SK-N-SH (cell line): Measurements from ENCODE around the gene HOXA6. TPM values are rescaled to one million over a fixed set of nuclear protein-coding genes. Genes with fewer than 3 reads are reported as not detected.
A peak's percentile ranks its signal among the peaks of the same experiment; 100 is the strongest.

Source experiments
- CTCF ChIA-PET: fragments of 300-600, 350-600 bp; formaldehyde crosslinking; extraction: SDS; loops from one replicate; lab custom pipeline; 2021; lab: Yijun Ruan, JAX
- POLR2A ChIA-PET: fragments of 350-600 bp; sonication (Branson Sonifier 250); formaldehyde crosslinking; extraction: SDS; loops from one replicate; lab custom pipeline; 2020; ENCODE audit warnings: antibody characterized with exemption, inconsistent platforms; lab: Yijun Ruan, JAX
- DNase-seq: peaks from one replicate; pipeline ENCODE4 v3.0.0; 2012
- H2AFZ ChIP-seq: fragments of 200-600 bp; sonication (generic); 2 replicates; pipeline ENCODE4 v1.8.1; 2016; ENCODE audit warnings: antibody characterized with exemption, mild to moderate bottlenecking, low read depth
- H3F3A ChIP-seq: fragments of 200-600 bp; sonication (generic); replicated peaks from 2 replicates; pipeline ENCODE3; 2016; ENCODE audit warnings: antibody characterized with exemption, mild to moderate bottlenecking; ENCODE audit not compliant: insufficient read depth
- H3K27ac ChIP-seq, 2 experiments: fragments of 200-500 bp in 1 of 2; fragments of 200-600 bp in 1 of 2; sonication (Bioruptor generic) in 1 of 2; sonication (generic), shearing (Covaris generic) in 1 of 2; 2 replicates each; pipeline versions ENCODE4 v1.5.1 to v1.6.1; 2014 to 2016; ENCODE audit warnings: low read depth in 2 of 2, inconsistent platforms in 1 of 2, low read length in 1 of 2, mild to moderate bottlenecking in 1 of 2, mixed read lengths in 1 of 2
- H3K27me3 ChIP-seq: fragments of 200-600 bp; sonication (generic), shearing (Covaris generic); 2 replicates; pipeline ENCODE4 v1.6.1; 2016; ENCODE audit warnings: mixed run types; ENCODE audit not compliant: insufficient read depth
- H3K36me3 ChIP-seq, 2 experiments: fragments of 200-500 bp in 1 of 2; fragments of 200-600 bp in 1 of 2; sonication (Bioruptor generic) in 1 of 2; sonication (generic) in 1 of 2; replicated peaks in 1 of 2; 2 replicates each; pipeline versions ENCODE3 to v1.5.1; 2014 to 2016; ENCODE audit warnings: low read length in 1 of 2, mild to moderate bottlenecking in 1 of 2; ENCODE audit not compliant: insufficient read depth in 2 of 2, control insufficient read depth in 1 of 2
- H3K4me1 ChIP-seq, 2 experiments: fragments of 200-500 bp in 1 of 2; fragments of 200-600 bp in 1 of 2; sonication (Bioruptor generic) in 1 of 2; sonication (generic), shearing (Covaris generic) in 1 of 2; 2 replicates each; pipeline versions ENCODE4 v1.5.1 to v1.6.1; 2014 to 2016; ENCODE audit warnings: low read depth in 1 of 2, low read length in 1 of 2, mixed run types in 1 of 2; ENCODE audit not compliant: insufficient read depth in 2 of 2, control insufficient read depth in 1 of 2
- H3K4me2 ChIP-seq: fragments of 200-600 bp; sonication (generic), shearing (Covaris generic); 2 replicates; pipeline ENCODE4 v1.6.1; 2017; ENCODE audit warnings: mixed run types
- H3K4me3 ChIP-seq, 2 experiments: fragments of 200-500 bp in 1 of 2; fragments of 200-600 bp in 1 of 2; sonication (Bioruptor generic) in 1 of 2; sonication (generic), shearing (Covaris generic) in 1 of 2; 2 replicates each; pipeline versions ENCODE4 v1.5.1 to v1.8.1; 2014 to 2016; ENCODE audit warnings: low read depth in 2 of 2, inconsistent platforms in 1 of 2, low read length in 1 of 2, mild to moderate bottlenecking in 1 of 2, mixed read lengths in 1 of 2, moderate library complexity in 1 of 2
- H3K79me2 ChIP-seq: fragments of 200-600 bp; sonication (generic); 2 replicates; pipeline ENCODE4 v1.8.1; 2017; ENCODE audit warnings: mild to moderate bottlenecking; ENCODE audit not compliant: insufficient read depth
- H3K9ac ChIP-seq: fragments of 200-600 bp; sonication (generic); 2 replicates; pipeline ENCODE4 v1.6.1; 2017; ENCODE audit warnings: mixed run types
- H3K9me2 ChIP-seq: fragments of 200-600 bp; sonication (generic); 2 replicates; pipeline ENCODE4 v1.6.1; 2017; ENCODE audit warnings: mixed run types
- H3K9me3 ChIP-seq: fragments of 200-600 bp; sonication (generic); 2 replicates; pipeline ENCODE4 v1.6.1; 2017; ENCODE audit warnings: mixed run types, mild to moderate bottlenecking, moderate library complexity
- H4K20me1 ChIP-seq: fragments of 200-600 bp; sonication (generic); 2 replicates; pipeline ENCODE4 v1.6.1; 2017; ENCODE audit warnings: mild to moderate bottlenecking, mixed run types; ENCODE audit not compliant: insufficient read depth
- CHD2 ChIP-seq: fragments of 150-350 bp; IDR thresholded peaks from 2 replicates; pipeline ENCODE4 v1.6.1; 2018; ENCODE audit warnings: low read length; ENCODE audit not compliant: partially characterized antibody
- GABPA ChIP-seq: IDR thresholded peaks from 2 replicates; pipeline ENCODE4 v1.4.0; 2012; ENCODE audit warnings: low read depth, mild to moderate bottlenecking
- MXI1 ChIP-seq: IDR thresholded peaks from 2 replicates; pipeline ENCODE4 v1.6.1; 2012; ENCODE audit warnings: mild to moderate bottlenecking, low read depth, low read length, improper control_type of control experiment
- NFIC ChIP-seq: IDR thresholded peaks from 2 replicates; pipeline ENCODE4 v1.4.0; 2012; ENCODE audit warnings: borderline replicate concordance
- NRF1 ChIP-seq: IDR thresholded peaks from 2 replicates; pipeline ENCODE4 v1.6.1; 2012; ENCODE audit warnings: low read depth, mild to moderate bottlenecking, low read length
- POLR2AphosphoS5 ChIP-seq: IDR thresholded peaks from 2 replicates; pipeline ENCODE4 v1.6.1; 2012; ENCODE audit warnings: low read depth, low read length
- RAD21 ChIP-seq: IDR thresholded peaks from 2 replicates; pipeline ENCODE4 v1.6.1; 2012; ENCODE audit warnings: mild to moderate bottlenecking, low read length
- RCOR1 ChIP-seq: fragments of 150-350 bp; IDR thresholded peaks from 2 replicates; pipeline ENCODE4 v1.6.1; 2017; ENCODE audit warnings: antibody characterized with exemption, low read length
- RFX5 ChIP-seq: IDR thresholded peaks from 2 replicates; pipeline ENCODE4 v1.6.1; 2012; ENCODE audit warnings: mild to moderate bottlenecking, improper control_type of control experiment, low read length
- SIN3A ChIP-seq: IDR thresholded peaks from 2 replicates; pipeline ENCODE4 v1.6.1; 2012; ENCODE audit warnings: low read depth, mild to moderate bottlenecking, low read length, moderate library complexity, borderline replicate concordance
- SMC3 ChIP-seq: IDR thresholded peaks from 2 replicates; pipeline ENCODE4 v1.6.1; 2012; ENCODE audit warnings: low read depth, low read length, improper control_type of control experiment
- TEAD4 ChIP-seq: IDR thresholded peaks from 2 replicates; pipeline ENCODE4 v1.4.0; 2012; ENCODE audit warnings: mild to moderate bottlenecking, borderline replicate concordance; ENCODE audit not compliant: insufficient read depth
- YY1 ChIP-seq: IDR thresholded peaks from 2 replicates; pipeline ENCODE4 v1.4.0; 2012; ENCODE audit warnings: low read depth, mild to moderate bottlenecking
- WGBS: methylation state at CpG from one replicate; pipeline ENCODE4 v1.1.6; 2017; ENCODE audit warnings: low lambda C conversion rate; 5-methylcytosine and 5-hydroxymethylcytosine counted together
- polyA plus RNA-seq, 3 experiments: library from polyadenylated mRNA; depleted of rRNA; stranded (reverse); fragments of >200 nt; gene quantifications; 2 replicates each; pipeline ENCODE4 v1.2.3, GENCODE V29; 2012
- TF ChIP-seq, protein P1 (sequence below): IDR thresholded peaks from 2 replicates; pipeline ENCODE4; 2012
- TF ChIP-seq, protein P2 (sequence below): fragments of 150-350 bp; IDR thresholded peaks from 2 replicates; pipeline ENCODE4 v1.6.1; 2016; ENCODE audit warnings: mild to moderate bottlenecking, low read depth, low read length
- TF ChIP-seq, protein P3 (sequence below): IDR thresholded peaks from 2 replicates; pipeline ENCODE4 v1.4.0; 2012; ENCODE audit warnings: low read depth
- TF ChIP-seq, protein P4 (sequence below): fragments of 200-600 bp; sonication (generic); IDR thresholded peaks from 2 replicates; pipeline ENCODE4 v1.6.1; 2017; ENCODE audit warnings: antibody characterized with exemption, mild to moderate bottlenecking, moderate library complexity

Gene HOXA6
- not detected in 2 replicates for polyA plus RNA-seq (2012; rRNA removed)
- polyA plus RNA-seq (2012; cell fraction: cytosol; rRNA removed), result not detected in 2 replicates
- not detected in 2 replicates for polyA plus RNA-seq (2012; cell fraction: nucleus; rRNA removed)

DNA sequence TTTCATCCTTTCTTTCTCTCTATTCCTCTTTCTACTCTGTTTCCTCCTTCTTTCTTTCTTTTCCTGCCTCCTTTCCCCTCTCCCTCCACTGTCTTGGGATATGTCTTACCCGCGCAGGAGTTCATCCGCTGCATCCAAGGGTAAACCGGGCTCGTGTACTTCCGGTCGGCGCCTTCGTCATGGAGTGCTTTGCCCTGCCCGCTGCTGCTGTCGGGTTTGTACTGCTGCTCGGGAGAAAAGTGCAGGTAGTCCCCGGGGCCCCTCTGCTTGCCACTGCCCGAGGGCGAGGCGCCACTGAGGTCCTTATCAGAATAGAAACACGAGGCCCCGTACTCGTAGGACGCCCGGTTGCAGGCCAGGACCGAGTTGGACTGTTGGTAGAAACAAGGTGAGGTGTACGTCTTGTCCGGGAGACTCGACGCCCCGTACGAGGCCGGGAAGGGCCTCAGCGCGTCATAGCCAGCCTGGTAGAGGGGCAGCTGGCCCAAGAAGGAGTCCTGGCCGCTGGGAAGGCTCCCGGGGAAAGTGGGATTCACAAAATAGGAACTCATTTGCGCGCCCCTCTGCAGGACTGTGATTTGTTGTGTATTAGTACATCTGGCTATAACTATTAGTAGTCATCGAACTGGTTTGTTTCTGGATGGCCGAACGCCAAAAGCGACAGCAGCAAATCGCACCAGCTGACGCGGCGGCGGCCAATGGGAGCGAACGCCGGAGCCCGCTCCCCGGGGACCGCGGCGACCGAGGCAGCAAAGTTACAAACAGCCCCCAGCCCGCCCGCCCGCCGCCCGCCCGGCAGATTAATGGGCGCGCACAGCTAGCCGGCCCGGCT lies at the start of gene HOXA6:
HOXA6 (minus strand) TSS at position 576 of the 832 bp plus-strand sequence; CDS start at position 551, 25 bp downstream.
- H3F3A ChIP-seq, result no peaks in the 10 kb centered on the region
- peaks cover 100% of the 10 kb centered on the region for H3K27me3 ChIP-seq
- H4K20me1 ChIP-seq, result no peaks in the 10 kb centered on the region
- peak; percentile 47 for DNase-seq
- no peak within 1 kb of the TSS for H3K27ac ChIP-seq
- TF ChIP-seq, protein P1, sequence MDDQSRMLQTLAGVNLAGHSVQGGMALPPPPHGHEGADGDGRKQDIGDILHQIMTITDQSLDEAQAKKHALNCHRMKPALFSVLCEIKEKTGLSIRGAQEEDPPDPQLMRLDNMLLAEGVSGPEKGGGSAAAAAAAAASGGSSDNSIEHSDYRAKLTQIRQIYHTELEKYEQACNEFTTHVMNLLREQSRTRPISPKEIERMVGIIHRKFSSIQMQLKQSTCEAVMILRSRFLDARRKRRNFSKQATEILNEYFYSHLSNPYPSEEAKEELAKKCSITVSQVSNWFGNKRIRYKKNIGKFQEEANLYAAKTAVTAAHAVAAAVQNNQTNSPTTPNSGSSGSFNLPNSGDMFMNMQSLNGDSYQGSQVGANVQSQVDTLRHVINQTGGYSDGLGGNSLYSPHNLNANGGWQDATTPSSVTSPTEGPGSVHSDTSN, result no peak
- TF ChIP-seq, protein P2, sequence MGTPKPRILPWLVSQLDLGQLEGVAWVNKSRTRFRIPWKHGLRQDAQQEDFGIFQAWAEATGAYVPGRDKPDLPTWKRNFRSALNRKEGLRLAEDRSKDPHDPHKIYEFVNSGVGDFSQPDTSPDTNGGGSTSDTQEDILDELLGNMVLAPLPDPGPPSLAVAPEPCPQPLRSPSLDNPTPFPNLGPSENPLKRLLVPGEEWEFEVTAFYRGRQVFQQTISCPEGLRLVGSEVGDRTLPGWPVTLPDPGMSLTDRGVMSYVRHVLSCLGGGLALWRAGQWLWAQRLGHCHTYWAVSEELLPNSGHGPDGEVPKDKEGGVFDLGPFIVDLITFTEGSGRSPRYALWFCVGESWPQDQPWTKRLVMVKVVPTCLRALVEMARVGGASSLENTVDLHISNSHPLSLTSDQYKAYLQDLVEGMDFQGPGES, result no peak
- TF ChIP-seq POLR2AphosphoS5 (no peak), SMC3 (no peak), NRF1 (no peak), GABPA (no peak)
- no peak within 1 kb of the TSS for H2AFZ ChIP-seq
- H3K9me2 ChIP-seq, result no peaks in the 10 kb centered on the region
- no peak within 1 kb of the TSS for H3K9ac ChIP-seq
- ChIA-PET POLR2A (no interaction called here), CTCF (interaction anchor here (0.5 to 10.9 kb wide), 5 partner anchors 12 to 479 kb away, joined by 3 to 270 read pairs (median 29); partner anchors contain the start of gene HOXA7)
- H3K4me3 ChIP-seq, result no peak within 1 kb of the TSS
- H3K4me2 ChIP-seq, result no peak within 1 kb of the TSS
- H3K36me3 ChIP-seq, result no peaks in the 10 kb centered on the region
- H3K9me3 ChIP-seq, result no peaks in the 10 kb centered on the region
- no peaks in the 10 kb centered on the region for H3K79me2 ChIP-seq
- H3K4me1 ChIP-seq, result peaks cover 12 to 20% of the 10 kb centered on the region in 2 experiments; a peak in 1 of 4 replicates
- 29% methylated on average over 48 of the region's 63 CpGs for WGBS

DNA sequence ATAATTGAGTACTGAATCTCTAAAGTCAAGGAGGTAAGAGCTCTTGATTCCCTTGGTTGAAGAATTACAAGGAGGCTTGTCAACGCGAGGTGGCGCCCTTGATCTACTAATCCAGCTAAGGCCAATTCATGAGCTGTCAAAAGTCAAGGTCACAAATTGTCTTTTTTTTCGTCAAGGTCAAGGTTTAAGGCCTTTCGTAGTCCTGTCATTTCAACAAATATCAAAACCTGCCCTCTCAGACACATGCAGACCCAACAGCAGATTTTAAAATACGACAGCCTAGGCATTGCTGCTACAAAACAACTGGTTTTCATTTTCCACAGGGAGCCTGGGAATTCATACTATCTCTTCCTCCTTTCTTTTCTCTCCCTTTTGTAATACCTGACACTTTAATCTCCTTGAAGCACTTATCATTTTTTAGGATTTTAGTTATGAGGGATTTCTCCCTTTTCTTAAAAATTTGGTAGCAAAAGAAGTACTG lies 48.8 kb upstream of the HOXA6 start:
- no peak overlapping the region for H3K27ac ChIP-seq
- no peaks in the 10 kb centered on the region for H3K9me3 ChIP-seq
- H3K9me2 ChIP-seq, result no peaks in the 10 kb centered on the region
- TF ChIP-seq CHD2 (peak; percentile 32), RCOR1 (no peak), RFX5 (peak; percentile 53; the same call in 1 of the 2 replicates), SIN3A (no peak), GABPA (no peak), NFIC (no peak), TEAD4 (no peak), MXI1 (peak; percentile 33), RAD21 (peak; percentile 97), YY1 (no peak), SMC3 (peak; percentile 78)
- TF ChIP-seq, protein P3, sequence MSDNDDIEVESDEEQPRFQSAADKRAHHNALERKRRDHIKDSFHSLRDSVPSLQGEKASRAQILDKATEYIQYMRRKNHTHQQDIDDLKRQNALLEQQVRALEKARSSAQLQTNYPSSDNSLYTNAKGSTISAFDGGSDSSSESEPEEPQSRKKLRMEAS, result no peak
- TF ChIP-seq, protein P4, sequence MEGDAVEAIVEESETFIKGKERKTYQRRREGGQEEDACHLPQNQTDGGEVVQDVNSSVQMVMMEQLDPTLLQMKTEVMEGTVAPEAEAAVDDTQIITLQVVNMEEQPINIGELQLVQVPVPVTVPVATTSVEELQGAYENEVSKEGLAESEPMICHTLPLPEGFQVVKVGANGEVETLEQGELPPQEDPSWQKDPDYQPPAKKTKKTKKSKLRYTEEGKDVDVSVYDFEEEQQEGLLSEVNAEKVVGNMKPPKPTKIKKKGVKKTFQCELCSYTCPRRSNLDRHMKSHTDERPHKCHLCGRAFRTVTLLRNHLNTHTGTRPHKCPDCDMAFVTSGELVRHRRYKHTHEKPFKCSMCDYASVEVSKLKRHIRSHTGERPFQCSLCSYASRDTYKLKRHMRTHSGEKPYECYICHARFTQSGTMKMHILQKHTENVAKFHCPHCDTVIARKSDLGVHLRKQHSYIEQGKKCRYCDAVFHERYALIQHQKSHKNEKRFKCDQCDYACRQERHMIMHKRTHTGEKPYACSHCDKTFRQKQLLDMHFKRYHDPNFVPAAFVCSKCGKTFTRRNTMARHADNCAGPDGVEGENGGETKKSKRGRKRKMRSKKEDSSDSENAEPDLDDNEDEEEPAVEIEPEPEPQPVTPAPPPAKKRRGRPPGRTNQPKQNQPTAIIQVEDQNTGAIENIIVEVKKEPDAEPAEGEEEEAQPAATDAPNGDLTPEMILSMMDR, result peak; percentile 99
- H3K36me3 ChIP-seq, result no peaks in the 10 kb centered on the region
- peaks cover 82% of the 10 kb centered on the region for H3K27me3 ChIP-seq
- 3% methylated on average over 6 of the region's 6 CpGs for WGBS
- CTCF ChIA-PET, result interaction anchor here (0.6 to 5.4 kb wide), 90 partner anchors 9 to 1281 kb away, joined by 3 to 74 read pairs (median 4); partner anchors contain the start of genes HOXA11 and HOXA5
- peaks cover 8% of the 10 kb centered on the region for H3F3A ChIP-seq
- no peak overlapping the region for H3K9ac ChIP-seq
- POLR2A ChIA-PET, result no interaction called here
- H4K20me1 ChIP-seq, result peaks cover 3% of the 10 kb centered on the region; the same call in 1 of the 2 replicates
- no peaks in the 10 kb centered on the region for H3K79me2 ChIP-seq
- H3K4me3 ChIP-seq, result peak overlapping the region in 1 of 2 experiments; percentile 15; a peak in 1 of 4 replicates
- no peak overlapping the region; the same call in 1 of the 2 replicates for H3K4me2 ChIP-seq
- no peak overlapping the region for H2AFZ ChIP-seq
- peak; percentile 83 for DNase-seq
- H3K4me1 ChIP-seq, result peaks cover 0 to 4% of the 10 kb centered on the region in 2 experiments; a peak in 1 of 4 replicates
